Uterus (tissue), 4 donors: Measurements from ENCODE around the gene MED25. TPM values are rescaled to one million over a fixed set of nuclear protein-coding genes. Genes with fewer than 3 reads are reported as not detected.

Experiments
- DNase-seq, 2 donors: peaks; one replicate each; pipeline ENCODE4 v3.0.0-alpha.2; 2019 to 2020
- H3K27ac ChIP-seq, 2 donors: fragments of 200-600 bp; sonication (generic); 1 replicate in 1 of 2; 2 replicates in 1 of 2; pipeline ENCODE4 v1.5.1; 2016 to 2018
- H3K27me3 ChIP-seq, 2 donors: fragments of 200-600 bp; sonication (generic); one replicate each; pipeline ENCODE4 v1.5.1; 2018 to 2019; ENCODE audit warnings: control low read depth in 1 of 2
- H3K36me3 ChIP-seq, 2 donors: fragments of 200-600 bp; sonication (generic); one replicate each; pipeline ENCODE4 v1.5.1; 2019; ENCODE audit warnings: control low read depth in 1 of 2
- H3K4me1 ChIP-seq, 2 donors: fragments of 200-600 bp; sonication (generic); one replicate each; pipeline ENCODE4 v1.5.1; 2018 to 2019; ENCODE audit warnings: control low read depth in 1 of 2
- H3K4me3 ChIP-seq, 2 donors: fragments of 200-600 bp; sonication (generic); 1 replicate in 1 of 2; 2 replicates in 1 of 2; pipeline ENCODE4 v1.5.1; 2018 to 2019; ENCODE audit warnings: mild to moderate bottlenecking in 1 of 2
- H3K9me3 ChIP-seq, 2 donors: fragments of 200-600 bp; sonication (generic); one replicate each; pipeline ENCODE4 v1.5.1; 2019; ENCODE audit warnings: control low read depth in 1 of 2
- CTCF ChIP-seq, 4 experiments: fragments of 200-600 bp in 2 of 4; fragments of 450-650 bp in 2 of 4; sonication (generic) in 2 of 4; IDR thresholded peaks; one replicate each; pipeline ENCODE4 v1.5.1; 2016 to 2019; ENCODE audit warnings: antibody characterized with exemption in 4 of 4, mild to moderate bottlenecking in 2 of 4, moderate library complexity in 1 of 4
- POLR2A ChIP-seq, 2 donors: fragments of 450-650 bp; IDR thresholded peaks; one replicate each; pipeline ENCODE4 v1.6.1; 2016; ENCODE audit warnings: antibody characterized with exemption in 2 of 2, mild to moderate bottlenecking in 1 of 2, moderate library complexity in 1 of 2
- intact Hi-C: fragments of 100-400 bp; cut with DNase I; formaldehyde crosslinking; loops from one replicate; pipeline ENCODE4 v1.15.1; 2023; ENCODE audit warnings: low total_unique reads
- total RNA-seq, 4 donors: library from RNA; depleted of rRNA in 3 of 4; stranded (reverse); fragments of >200 nt in 3 of 4; gene quantifications; one replicate each; pipeline versions ENCODE4 v1.1.0 to v1.2.4, GENCODE V29; 2014 to 2023
- donor health status: DM: yes; HTN: yes; CAD: no.

MED25 gene
- total RNA-seq, 4 donors from 2014 or later, result 21.1 to 48.1 (median 26.8) TPM

GRCh38 chr19:49809941-49810389 lies 8.1 kb upstream of the MED25 start:
- Histone ChIP-seq H3K9me3 (no peaks in the 10 kb centered on the region), H3K36me3 (no peaks in the 10 kb centered on the region), H3K4me3 (peak overlapping the region; percentile 67 to 88), H3K27ac (peak overlapping the region; percentile 86 to 89), H3K4me1 (peaks cover 0 to 4% of the 10 kb centered on the region in 2 donors), H3K27me3 (no peaks in the 10 kb centered on the region)
- no peak for DNase-seq
- intact Hi-C loops, result loop anchor here (5.0 kb wide), 1 partner anchor 43 kb away; the partner anchor contains the start of gene AP2A1
- TF ChIP-seq POLR2A (IDR thresholded peaks at IDR 0.05) (no peak), CTCF (IDR thresholded peaks at IDR 0.05) (no peak)

- H3K27me3 ChIP-seq, result no peaks in the 10 kb centered on the region
- H3K27ac ChIP-seq, result no peak overlapping the region
- no peak for TF ChIP-seq POLR2A (IDR thresholded peaks at IDR 0.05)
- DNase-seq, result no peak
- H3K4me3 ChIP-seq, result no peak overlapping the region
- peaks cover 0 to 4% of the 10 kb centered on the region in 2 donors for H3K4me1 ChIP-seq
- intact Hi-C loops, result no loop called here
- no peaks in the 10 kb centered on the region for H3K36me3 ChIP-seq
- H3K9me3 ChIP-seq, result no peaks in the 10 kb centered on the region
These were observed 6.8 kb upstream of the MED25 start for GRCh38 chr19:49811328-49811727.

- peak overlapping the region; percentile 92 to 97 for H3K27ac ChIP-seq
These were observed 5.6 kb upstream of the MED25 start for GRCh38 chr19:49812452-49812996.

GRCh38 chr19:49812997-49813861 lies 4.9 kb upstream of the MED25 start, which contains the start of gene FUZ:
FUZ (minus strand) TSS chr19:49813292; CDS start chr19:49813106, 186 bp downstream.
- Histone ChIP-seq H3K9me3 (no peaks in the 10 kb centered on the region), H3K27ac (peak within 1 kb of the TSS; percentile 92 to 97), H3K36me3 (no peaks in the 10 kb centered on the region), H3K4me1 (peaks cover 0 to 4% of the 10 kb centered on the region in 2 donors), H3K4me3 (peak within 1 kb of the TSS; percentile 65 to 70), H3K27me3 (no peaks in the 10 kb centered on the region)
- DNase-seq, result peak; percentile 93 to 98
- intact Hi-C loops, result no loop called here
- TF ChIP-seq CTCF (IDR thresholded peaks at IDR 0.05) (peak; percentile 38 to 65 (median 54)), POLR2A (IDR thresholded peaks at IDR 0.05) (peak; percentile 6 to 37)

More at GRCh38 chr19:49812452-49812996, 5.6 kb upstream of the MED25 start:
- DNase-seq, result no peak
- H3K36me3 ChIP-seq, result no peaks in the 10 kb centered on the region
- H3K4me3 ChIP-seq, result peak overlapping the region; percentile 65 to 70
- TF ChIP-seq CTCF (IDR thresholded peaks at IDR 0.05) (no peak), POLR2A (IDR thresholded peaks at IDR 0.05) (no peak)
- H3K27me3 ChIP-seq, result no peaks in the 10 kb centered on the region
- intact Hi-C loops, result no loop called here
- peaks cover 0 to 4% of the 10 kb centered on the region in 2 donors for H3K4me1 ChIP-seq
- H3K9me3 ChIP-seq, result no peaks in the 10 kb centered on the region

GRCh38 chr19:49814010-49814409 lies 4.1 kb upstream of the MED25 start:
- H3K9me3 ChIP-seq, result no peaks in the 10 kb centered on the region

More at GRCh38 chr19:49814010-49814409, 4.1 kb upstream of the MED25 start:
- Histone ChIP-seq H3K4me1 (peaks cover 0 to 10% of the 10 kb centered on the region in 2 donors), H3K27me3 (no peaks in the 10 kb centered on the region), H3K36me3 (no peaks in the 10 kb centered on the region), H3K27ac (peak overlapping the region; percentile 92 to 97), H3K4me3 (peak overlapping the region; percentile 65 to 70)
- no peak for DNase-seq
- intact Hi-C loops, result no loop called here
- TF ChIP-seq POLR2A (IDR thresholded peaks at IDR 0.05), result no peak
- TF ChIP-seq CTCF (IDR thresholded peaks at IDR 0.05), result no peak
